IPS-18a (cell line): Measurements from ENCODE around the gene TMEM183A.

Source experiments
- H3K27ac ChIP-seq: one replicate; pipeline ENCODE4 v1.5.1; 2013; ENCODE audit warnings: low read length
- H3K27me3 ChIP-seq: one replicate; pipeline ENCODE4 v1.6.1; 2013; ENCODE audit warnings: mild to moderate bottlenecking, low read length; ENCODE audit not compliant: control insufficient read depth, insufficient read depth
- H3K36me3 ChIP-seq: one replicate; pipeline ENCODE4 v1.6.1; 2013; ENCODE audit warnings: low read depth, low read length; ENCODE audit not compliant: control insufficient read depth
- H3K4me1 ChIP-seq: one replicate; pipeline ENCODE4 v1.6.1; 2013; ENCODE audit warnings: low read depth, low read length; ENCODE audit not compliant: control insufficient read depth
- H3K4me3 ChIP-seq: one replicate; pipeline ENCODE4 v1.5.1; 2013; ENCODE audit warnings: low read length
- H3K9ac ChIP-seq: one replicate; pipeline ENCODE4 v1.6.1; 2013; ENCODE audit warnings: mild to moderate bottlenecking, low read length, moderate library complexity
- H3K9me3 ChIP-seq: one replicate; pipeline ENCODE4 v1.6.1; 2013; ENCODE audit warnings: low read depth, low read length; ENCODE audit not compliant: control insufficient read depth

The TMEM183A gene

DNA sequence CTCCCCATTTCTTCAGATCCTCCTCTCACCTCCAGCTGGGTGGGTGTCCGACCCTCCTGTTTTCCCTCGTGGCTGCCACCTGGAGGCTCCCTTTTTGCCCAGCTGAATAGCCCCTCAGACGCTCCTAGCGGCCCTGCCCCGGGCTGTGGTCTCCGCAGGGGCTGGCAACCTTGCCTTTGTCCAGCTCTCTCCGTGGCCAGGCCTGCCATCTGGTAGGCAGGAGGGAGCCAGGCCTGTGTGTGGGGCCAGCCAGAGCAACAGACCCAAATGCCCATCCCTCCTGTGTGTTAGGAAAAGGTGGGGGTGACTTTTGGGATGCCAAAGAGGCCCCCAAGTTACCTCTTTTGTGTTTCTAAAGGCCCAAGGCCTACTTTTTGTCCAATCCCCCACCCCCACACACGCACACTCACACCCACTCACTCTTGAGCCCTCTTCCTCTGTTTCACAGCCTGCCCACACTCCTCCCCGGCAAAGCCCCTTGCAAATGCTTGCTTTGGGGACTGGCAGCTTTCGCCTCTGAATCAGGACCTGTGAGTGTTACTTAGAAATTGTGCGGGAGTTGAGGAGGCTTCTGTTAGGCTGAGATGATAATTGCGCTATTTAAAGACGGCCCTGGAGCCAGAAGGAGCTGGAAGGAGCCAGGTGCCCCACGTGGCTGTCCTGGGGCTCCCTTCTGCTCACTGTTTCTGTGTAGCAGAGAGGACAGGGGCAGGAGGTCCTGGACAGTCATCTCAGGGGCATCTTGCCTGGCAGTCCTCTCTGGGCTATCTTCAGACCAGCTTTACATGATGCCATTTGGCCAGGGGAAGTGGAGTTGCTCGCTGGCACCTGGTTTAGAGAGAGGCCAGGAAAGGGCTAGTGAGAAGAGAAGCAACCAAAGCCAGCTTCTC, 28.2 kb downstream of the TMEM183A start:
- H3K9me3 ChIP-seq = no peaks in the 10 kb centered on the region
- no peak overlapping the region for H3K9ac ChIP-seq
- no peak overlapping the region for H3K4me3 ChIP-seq
- no peaks in the 10 kb centered on the region for H3K36me3 ChIP-seq
- H3K4me1 ChIP-seq = peaks cover 4% of the 10 kb centered on the region
- no peak overlapping the region for H3K27ac ChIP-seq
- no peaks in the 10 kb centered on the region for H3K27me3 ChIP-seq

DNA sequence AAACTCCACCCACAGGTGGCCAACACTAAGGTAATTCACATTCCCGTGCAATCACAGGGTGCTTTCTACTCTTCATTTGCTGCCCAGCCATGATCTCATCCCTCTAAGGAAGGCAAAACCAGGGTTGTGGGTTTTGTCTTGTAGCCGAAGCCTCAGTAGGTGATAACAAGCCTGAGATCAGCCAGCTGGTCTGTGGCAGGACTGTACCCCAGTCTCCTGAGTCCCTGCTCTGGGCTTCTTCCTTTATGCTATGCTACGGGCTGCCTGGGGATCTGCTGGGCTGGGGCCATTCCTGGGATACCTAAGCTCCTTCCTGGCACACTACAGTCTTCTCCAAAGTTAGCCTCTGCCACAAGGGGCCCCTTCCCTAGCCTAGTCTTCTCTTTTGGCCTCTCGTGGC, 29.0 kb downstream of the TMEM183A start:
- Histone ChIP-seq H3K9ac (no peak overlapping the region), H3K27me3 (no peaks in the 10 kb centered on the region), H3K27ac (no peak overlapping the region), H3K9me3 (no peaks in the 10 kb centered on the region), H3K4me3 (no peak overlapping the region), H3K36me3 (no peaks in the 10 kb centered on the region), H3K4me1 (peaks cover 4% of the 10 kb centered on the region)

DNA sequence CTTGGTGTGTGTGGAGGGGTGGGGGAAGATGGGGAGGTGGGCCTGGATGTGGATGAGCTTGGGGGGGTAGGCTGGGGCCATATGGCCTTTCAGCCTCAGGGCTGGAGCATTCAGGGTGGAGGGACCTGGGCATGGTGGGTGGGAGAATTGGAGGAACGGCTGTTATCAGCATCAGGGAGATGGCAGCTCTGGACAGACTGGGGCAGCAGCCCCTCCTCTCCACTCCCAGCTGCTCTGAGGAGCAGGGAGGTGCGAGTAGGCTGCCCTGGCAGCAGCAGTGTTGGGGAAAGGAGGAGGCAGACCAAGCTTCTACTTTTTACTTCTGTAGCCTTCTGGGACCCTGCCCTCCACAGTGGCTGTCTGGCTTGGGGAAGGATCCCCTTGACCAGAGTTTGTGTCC, 29.4 kb downstream of the TMEM183A start:
- Histone ChIP-seq H3K9me3 (no peaks in the 10 kb centered on the region), H3K9ac (no peak overlapping the region), H3K4me1 (peaks cover 4% of the 10 kb centered on the region), H3K36me3 (no peaks in the 10 kb centered on the region), H3K4me3 (no peak overlapping the region), H3K27me3 (no peaks in the 10 kb centered on the region), H3K27ac (no peak overlapping the region)

GRCh38 chr1:203037509-203038190, 30.5 kb downstream of the TMEM183A start:
- no peak overlapping the region for H3K27ac ChIP-seq
- H3K27me3 ChIP-seq = no peaks in the 10 kb centered on the region
- H3K9ac ChIP-seq = no peak overlapping the region
- H3K4me3 ChIP-seq = no peak overlapping the region
- no peaks in the 10 kb centered on the region for H3K36me3 ChIP-seq
- H3K9me3 ChIP-seq = no peaks in the 10 kb centered on the region
- peaks cover 4% of the 10 kb centered on the region for H3K4me1 ChIP-seq

DNA sequence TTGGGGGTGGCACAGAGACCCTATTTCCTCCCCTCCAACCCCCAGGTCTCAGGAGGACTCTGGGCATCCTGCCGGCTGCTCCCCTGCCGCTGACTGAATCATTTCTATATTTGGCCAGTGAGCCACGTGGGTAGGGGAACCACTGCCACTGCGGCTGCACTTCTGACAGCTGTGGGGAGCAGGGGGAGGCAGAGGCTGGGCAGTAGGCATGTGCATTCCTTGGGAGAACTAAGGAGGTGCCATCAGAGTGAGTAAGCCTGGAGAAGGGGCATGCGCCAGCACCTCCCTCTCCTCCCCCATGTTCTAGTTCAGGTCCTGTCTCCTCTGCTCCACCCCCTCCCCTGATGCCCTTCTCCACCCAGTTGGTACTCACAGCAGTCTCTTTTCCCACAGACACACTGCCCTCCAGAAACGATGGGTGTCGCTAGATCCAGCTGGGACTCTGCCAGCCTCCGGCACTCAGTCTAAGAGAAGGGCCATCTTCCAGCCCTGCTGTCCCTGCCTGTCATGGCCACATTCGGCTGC, 31.1 kb downstream of the TMEM183A start:
- no peak overlapping the region for H3K9ac ChIP-seq
- H3K36me3 ChIP-seq = no peaks in the 10 kb centered on the region
- H3K27ac ChIP-seq = no peak overlapping the region
- peaks cover 4% of the 10 kb centered on the region for H3K4me1 ChIP-seq
- H3K27me3 ChIP-seq = no peaks in the 10 kb centered on the region
- H3K9me3 ChIP-seq = no peaks in the 10 kb centered on the region
- no peak overlapping the region for H3K4me3 ChIP-seq

DNA sequence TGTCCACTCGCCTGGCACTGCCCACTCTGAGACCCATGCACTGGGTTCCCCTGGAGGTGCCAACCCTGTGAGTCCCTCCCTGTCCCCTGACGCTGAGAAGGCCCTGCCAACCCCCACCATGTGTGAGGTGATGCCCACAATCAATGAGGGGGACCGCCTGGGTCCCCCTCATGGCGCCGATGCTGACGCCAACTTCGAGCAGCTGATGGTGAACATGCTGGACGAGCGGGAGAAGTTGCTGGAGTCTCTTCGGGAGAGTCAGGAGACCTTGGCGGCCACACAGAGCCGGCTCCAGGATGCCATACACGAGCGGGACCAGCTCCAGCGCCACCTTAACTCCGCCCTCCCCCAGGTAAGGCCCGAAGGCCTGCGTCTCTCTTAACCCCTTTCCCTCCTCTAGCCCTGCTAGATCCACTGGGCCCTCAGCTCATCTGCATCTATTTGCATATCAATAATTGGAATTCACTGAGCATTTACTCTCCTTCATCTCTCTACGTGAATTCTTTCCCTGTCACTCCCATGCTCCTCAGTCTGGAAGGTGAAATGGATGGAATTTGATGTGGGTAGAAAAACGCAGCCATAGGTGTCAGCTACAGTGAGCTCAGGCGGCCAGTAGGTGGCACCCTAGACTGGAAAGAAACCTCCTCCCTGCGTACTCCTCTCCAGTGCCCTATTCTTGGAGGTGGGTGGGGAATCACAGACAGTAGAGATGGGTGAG, 31.9 kb downstream of the TMEM183A start:
- no peak overlapping the region for H3K27ac ChIP-seq
- H3K9ac ChIP-seq = no peak overlapping the region
- no peaks in the 10 kb centered on the region for H3K36me3 ChIP-seq
- H3K27me3 ChIP-seq = no peaks in the 10 kb centered on the region
- no peaks in the 10 kb centered on the region for H3K9me3 ChIP-seq
- H3K4me3 ChIP-seq = no peak overlapping the region
- peaks cover 4% of the 10 kb centered on the region for H3K4me1 ChIP-seq

DNA sequence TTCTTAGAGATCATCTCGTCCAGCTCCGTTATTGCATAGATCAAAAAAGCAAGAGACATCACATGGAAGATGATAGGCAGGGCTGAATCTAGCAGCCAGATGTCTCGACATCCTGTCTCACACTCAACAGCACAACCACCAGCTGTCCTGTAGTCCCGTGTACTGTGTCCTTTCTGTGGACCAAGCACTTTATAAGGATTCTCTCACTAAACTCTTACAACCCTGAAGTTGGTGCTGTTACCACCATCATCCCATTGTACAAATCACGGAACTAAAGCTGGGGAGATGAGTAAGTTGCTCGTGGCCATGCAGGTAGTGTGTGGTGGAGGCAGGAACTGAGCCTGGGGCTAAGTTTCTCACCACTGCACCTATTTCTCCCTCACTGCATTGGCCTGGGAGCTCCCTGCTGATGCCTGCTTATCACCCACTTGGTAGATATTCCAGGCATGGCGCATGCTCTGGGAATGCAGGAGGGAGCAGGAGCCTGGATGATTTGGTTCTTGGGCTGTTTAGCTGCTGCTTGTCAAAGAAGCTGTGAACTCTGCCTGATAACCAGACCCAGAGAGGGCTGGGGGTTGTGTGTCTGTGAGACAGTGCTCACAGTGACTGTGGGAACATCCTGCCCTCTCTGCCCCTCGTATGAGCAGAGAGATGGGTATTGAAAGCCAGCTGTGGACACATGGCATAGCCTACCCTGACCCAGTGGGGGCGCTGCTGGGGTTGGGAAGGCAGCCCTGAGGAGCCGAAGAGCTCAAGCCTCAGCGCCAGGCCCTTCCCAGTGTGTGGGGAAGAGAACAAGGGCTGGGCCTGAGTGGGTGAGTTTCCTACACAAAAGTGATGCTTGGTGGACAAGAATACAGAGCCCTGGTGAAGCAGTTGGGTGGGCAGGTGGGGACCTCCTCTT, 32.7 kb downstream of the TMEM183A start:
- no peaks in the 10 kb centered on the region for H3K36me3 ChIP-seq
- H3K4me3 ChIP-seq = no peak overlapping the region
- no peaks in the 10 kb centered on the region for H3K9me3 ChIP-seq
- H3K9ac ChIP-seq = no peak overlapping the region
- H3K27ac ChIP-seq = no peak overlapping the region
- H3K27me3 ChIP-seq = no peaks in the 10 kb centered on the region
- H3K4me1 ChIP-seq = peaks cover 4% of the 10 kb centered on the region

- Histone ChIP-seq H3K27ac (no peak overlapping the region), H3K4me3 (no peak overlapping the region), H3K9ac (no peak overlapping the region)
Measured at GRCh38 chr1:203040513-203041275, 33.5 kb downstream of the TMEM183A start.

GRCh38 chr1:203041351-203041932, 34.3 kb downstream of the TMEM183A start:
- Histone ChIP-seq H3K36me3 (no peaks in the 10 kb centered on the region), H3K4me1 (peaks cover 4% of the 10 kb centered on the region), H3K27ac (no peak overlapping the region)

More at GRCh38 chr1:203040513-203041275, 33.5 kb downstream of the TMEM183A start:
- Histone ChIP-seq H3K9me3 (no peaks in the 10 kb centered on the region), H3K27me3 (no peaks in the 10 kb centered on the region), H3K36me3 (no peaks in the 10 kb centered on the region), H3K4me1 (peaks cover 4% of the 10 kb centered on the region)

More at GRCh38 chr1:203041351-203041932, 34.3 kb downstream of the TMEM183A start:
- Histone ChIP-seq H3K9ac (no peak overlapping the region), H3K27me3 (no peaks in the 10 kb centered on the region), H3K9me3 (no peaks in the 10 kb centered on the region), H3K4me3 (no peak overlapping the region)
